Measurements from ENCODE around the gene PRSS53. TPM values are rescaled to one million over a fixed set of nuclear protein-coding genes. Genes with fewer than 3 reads are reported as not detected.

Gene PRSS53
- polyA plus RNA-seq, 3 donors = 0.17 to 5.1 TPM; not detected in 1

DNA sequence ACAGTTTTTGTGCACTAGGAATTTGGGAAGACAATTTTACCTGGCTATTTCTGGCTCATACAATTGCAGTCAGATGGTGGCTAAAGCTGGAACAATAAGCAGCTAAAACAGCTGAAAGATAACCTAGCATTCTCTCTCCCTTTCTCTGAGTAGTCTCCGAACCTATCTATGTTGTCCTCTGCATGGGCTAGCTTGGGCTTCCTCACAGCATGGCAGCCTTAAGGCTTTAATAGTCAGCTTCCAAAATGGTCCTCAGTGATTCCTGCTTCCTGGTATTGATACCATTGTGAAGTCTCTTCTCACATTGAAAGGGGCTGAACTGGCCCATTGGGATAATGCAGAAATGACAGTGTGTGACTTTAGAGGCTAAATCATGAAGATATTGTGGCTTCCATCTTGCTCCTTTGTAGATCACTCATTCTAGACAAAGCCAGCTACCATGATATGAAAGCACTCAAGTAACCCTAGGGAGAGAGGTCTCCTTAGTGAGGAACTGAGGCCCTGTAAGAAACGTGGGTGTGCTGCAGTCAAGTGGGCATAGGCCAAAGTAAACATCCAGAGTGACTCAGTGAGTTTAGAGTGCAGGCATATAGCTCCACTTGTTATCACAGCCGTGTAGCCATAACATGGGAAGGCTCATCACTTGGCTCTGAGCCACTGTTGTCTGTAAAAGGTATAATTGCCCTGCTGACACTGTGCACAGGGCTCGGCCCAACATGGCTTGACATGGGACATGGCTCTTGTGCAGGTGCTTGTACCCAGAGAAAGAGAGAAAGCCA lies 11.3 kb upstream of the PRSS53 start:
- Histone ChIP-seq H2AFZ (ENCODE audit: insufficient read depth, low read depth, low read length, poor library complexity, severe bottlenecking) (no peak overlapping the region), H3K36me3 (replicated peaks in 1 of 2; ENCODE audit: control insufficient read depth in 1 of 2, insufficient read depth in 2 of 2, low read length in 2 of 2) (no peaks in the 10 kb centered on the region), H3K4me2 (replicated peaks; ENCODE audit: extremely low read depth, low read length, poor library complexity, severe bottlenecking) (no peak overlapping the region), H3K79me2 (ENCODE audit: insufficient read depth, low read length) (no peaks in the 10 kb centered on the region), H3K9ac (ENCODE audit: insufficient read depth, low read length, poor library complexity, severe bottlenecking) (no peak overlapping the region), H3K4me1 (ENCODE audit: control insufficient read depth in 1 of 2, insufficient read depth in 2 of 2, low read length in 2 of 2) (peaks cover 9 to 12% of the 10 kb centered on the region in 2 donors), H4K20me1 (ENCODE audit: insufficient read depth, low read length) (no peaks in the 10 kb centered on the region), H3K27me3 (ENCODE audit: control insufficient read depth in 2 of 2, insufficient read depth in 2 of 2, low read length in 2 of 2) (no peaks in the 10 kb centered on the region), H3K4me3 (replicated peaks in 1 of 3; ENCODE audit: low read depth in 2 of 3, low read length in 3 of 3) (no peak overlapping the region), H3K9me3 (replicated peaks in 1 of 2; ENCODE audit: control insufficient read depth in 1 of 2, insufficient read depth in 1 of 2, low read length in 2 of 2) (peaks cover 0 to 5% of the 10 kb centered on the region in 2 donors), H3K27ac (ENCODE audit: low read depth in 1 of 2, low read length in 2 of 2) (no peak overlapping the region)
- peaks cover 8% of the 10 kb centered on the region for H3K4me1 Mint-ChIP-seq
- intact Hi-C loops (cut with micrococcal nuclease) = loop anchor here in 1 of 2 donors (10.0 kb wide), 2 partner anchors 45 to 145 kb away; partner anchors contain the start of gene SETD1A
- peaks cover 2 to 10% (median 4%) of the 10 kb centered on the region in 7 donors for H3K9me3 Mint-ChIP-seq
- peaks cover 1 to 5% (median 2%) of the 10 kb centered on the region in 3 donors for H3K27me3 Mint-ChIP-seq (ENCODE audit: low read depth in 3 of 3)
- H3K4me3 Mint-ChIP-seq = no peak overlapping the region
- TF ChIP-seq, protein P1, sequence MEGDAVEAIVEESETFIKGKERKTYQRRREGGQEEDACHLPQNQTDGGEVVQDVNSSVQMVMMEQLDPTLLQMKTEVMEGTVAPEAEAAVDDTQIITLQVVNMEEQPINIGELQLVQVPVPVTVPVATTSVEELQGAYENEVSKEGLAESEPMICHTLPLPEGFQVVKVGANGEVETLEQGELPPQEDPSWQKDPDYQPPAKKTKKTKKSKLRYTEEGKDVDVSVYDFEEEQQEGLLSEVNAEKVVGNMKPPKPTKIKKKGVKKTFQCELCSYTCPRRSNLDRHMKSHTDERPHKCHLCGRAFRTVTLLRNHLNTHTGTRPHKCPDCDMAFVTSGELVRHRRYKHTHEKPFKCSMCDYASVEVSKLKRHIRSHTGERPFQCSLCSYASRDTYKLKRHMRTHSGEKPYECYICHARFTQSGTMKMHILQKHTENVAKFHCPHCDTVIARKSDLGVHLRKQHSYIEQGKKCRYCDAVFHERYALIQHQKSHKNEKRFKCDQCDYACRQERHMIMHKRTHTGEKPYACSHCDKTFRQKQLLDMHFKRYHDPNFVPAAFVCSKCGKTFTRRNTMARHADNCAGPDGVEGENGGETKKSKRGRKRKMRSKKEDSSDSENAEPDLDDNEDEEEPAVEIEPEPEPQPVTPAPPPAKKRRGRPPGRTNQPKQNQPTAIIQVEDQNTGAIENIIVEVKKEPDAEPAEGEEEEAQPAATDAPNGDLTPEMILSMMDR (IDR thresholded peaks at IDR 0.05) = no peak
- no peak for DNase-seq
- 88% methylated on average over 4 of the region's 4 CpGs for WGBS (ENCODE audit: insufficient coverage)
- H3K27ac Mint-ChIP-seq = no peak overlapping the region
- no peaks in the 10 kb centered on the region for H3K36me3 Mint-ChIP-seq

DNA sequence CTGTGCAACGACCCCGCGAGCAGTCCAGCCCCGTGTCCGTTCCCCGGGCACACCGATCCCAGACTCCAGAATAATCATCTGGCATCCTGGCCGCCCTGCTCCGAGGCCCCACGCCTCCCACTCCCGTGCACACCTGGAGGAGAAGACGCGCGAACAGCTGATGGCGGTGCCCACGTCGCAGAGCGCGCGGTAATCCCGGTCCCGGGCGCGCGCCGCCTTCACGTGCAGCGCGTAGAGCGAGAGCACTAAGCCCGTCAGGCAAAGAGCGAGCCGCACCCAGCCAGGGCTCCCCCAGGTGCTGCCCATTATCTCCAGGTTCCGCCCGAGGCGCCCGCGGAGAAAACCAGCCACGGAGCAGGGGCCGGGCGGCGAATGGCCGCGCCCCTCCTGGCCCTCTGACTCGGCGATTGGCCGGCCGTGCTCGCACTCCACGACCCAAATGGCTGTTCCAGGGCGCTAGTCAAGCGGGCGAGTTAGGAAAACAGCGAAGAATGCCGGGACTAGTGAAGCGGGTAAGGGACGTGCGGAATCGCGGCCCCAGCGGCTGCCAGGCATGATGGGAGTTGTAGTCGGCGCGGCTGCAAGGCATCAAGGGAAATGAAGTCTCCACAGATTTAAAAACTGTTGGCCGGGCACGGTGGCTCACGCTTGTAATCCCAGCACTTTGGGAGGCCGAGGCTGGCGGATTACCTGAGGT lies 5.8 kb upstream of the PRSS53 start, which contains the start of gene VKORC1:
Gene VKORC1, minus strand, starts transcription at position 374 of the 697 bp plus-strand sequence. Its CDS starts 68 bp downstream, at position 306.
- peaks cover 0 to 3% (median 1%) of the 10 kb centered on the region in 7 donors for H3K9me3 Mint-ChIP-seq
- peak within 1 kb of the TSS; percentile 66 to 92 (median 86) for H3K27ac Mint-ChIP-seq
- peaks cover 4% of the 10 kb centered on the region for H4K20me1 ChIP-seq (ENCODE audit: insufficient read depth, low read length)
- WGBS (ENCODE audit: insufficient coverage) = under 1% methylated on average over 69 of the region's 69 CpGs
- DNase-seq = peak; percentile 92 to 94 (median 93)
- peak within 1 kb of the TSS; percentile 49 to 92 (median 92) for H3K4me3 ChIP-seq (replicated peaks in 1 of 3; ENCODE audit: low read depth in 2 of 3, low read length in 3 of 3)
- H2AFZ ChIP-seq (ENCODE audit: insufficient read depth, low read depth, low read length, poor library complexity, severe bottlenecking) = peak within 1 kb of the TSS; percentile 96
- H3K4me3 Mint-ChIP-seq = peak within 1 kb of the TSS; percentile 89 to 98
- peak within 1 kb of the TSS; percentile 52 to 74 for H3K27ac ChIP-seq (ENCODE audit: low read depth in 1 of 2, low read length in 2 of 2)
- peaks cover 18 to 23% of the 10 kb centered on the region in 2 donors for H3K36me3 Mint-ChIP-seq
- peaks cover 0 to under 1% of the 10 kb centered on the region in 2 donors for H3K9me3 ChIP-seq (replicated peaks in 1 of 2; ENCODE audit: control insufficient read depth in 1 of 2, insufficient read depth in 1 of 2, low read length in 2 of 2)
- TF ChIP-seq, protein P1 (IDR thresholded peaks at IDR 0.05) = no peak
- peaks cover 0 to 4% (median 1%) of the 10 kb centered on the region in 3 donors for H3K27me3 Mint-ChIP-seq (ENCODE audit: low read depth in 3 of 3)
- H3K4me1 ChIP-seq (ENCODE audit: control insufficient read depth in 1 of 2, insufficient read depth in 2 of 2, low read length in 2 of 2) = peaks cover 25 to 29% of the 10 kb centered on the region in 2 donors
- H3K4me2 ChIP-seq (replicated peaks; ENCODE audit: extremely low read depth, low read length, poor library complexity, severe bottlenecking) = peak within 1 kb of the TSS; percentile 99
- intact Hi-C loops (cut with micrococcal nuclease) = loop anchor here (1.0 to 10.0 kb wide), 7 partner anchors 20 to 140 kb away; partner anchors contain the start of genes HSD3B7 (in 2 of the 2), ZNF646 (in 2 of the 2), ZNF668 (in 2 of the 2) and SETD1A (in 1 of the 2)
- H3K27me3 ChIP-seq (ENCODE audit: control insufficient read depth in 2 of 2, insufficient read depth in 2 of 2, low read length in 2 of 2) = no peaks in the 10 kb centered on the region
- H3K9ac ChIP-seq (ENCODE audit: insufficient read depth, low read length, poor library complexity, severe bottlenecking) = peak within 1 kb of the TSS; percentile 75
- peaks cover 21% of the 10 kb centered on the region for H3K4me1 Mint-ChIP-seq
- peaks cover 24% of the 10 kb centered on the region for H3K79me2 ChIP-seq (ENCODE audit: insufficient read depth, low read length)
- peaks cover 11 to 17% of the 10 kb centered on the region in 2 donors for H3K36me3 ChIP-seq (replicated peaks in 1 of 2; ENCODE audit: control insufficient read depth in 1 of 2, insufficient read depth in 2 of 2, low read length in 2 of 2)

Data from CD14-positive monocyte (primary cell).